Common myeloid progenitor, CD34-positive (primary cell): Measurements from ENCODE around the gene KAT7. TPM values are rescaled to one million over a fixed set of nuclear protein-coding genes. Genes with fewer than 3 reads are reported as not detected.

ENCODE experiments used
- CTCF ChIA-PET: fragments of 350-600 bp; sonication (Branson Sonifier 250); formaldehyde crosslinking; loops from one replicate; lab custom pipeline; 2021; ENCODE audit warnings: antibody characterized with exemption; lab: Charles Lee
- POLR2A ChIA-PET: fragments of 350-600 bp; sonication (Branson Sonifier 250); formaldehyde crosslinking; loops from one replicate; lab custom pipeline; 2021; ENCODE audit warnings: antibody characterized with exemption; lab: Charles Lee
- DNase-seq, 3 donors: peaks; one replicate each; pipeline versions ENCODE4 v3.0.0 to v3.0.0-alpha.2; 2013
- H3K27ac ChIP-seq, 2 experiments: 1 replicate in 1 of 2; 2 replicates in 1 of 2; pipeline ENCODE4 v1.7.0; 2013; ENCODE audit warnings: inconsistent platforms in 2 of 2, low read length in 2 of 2, mild to moderate bottlenecking in 2 of 2, low read depth in 1 of 2, moderate library complexity in 1 of 2; ENCODE audit not compliant: severe bottlenecking in 2 of 2, insufficient read depth in 1 of 2, poor library complexity in 1 of 2
- H3K27me3 ChIP-seq, 5 experiments: replicated peaks in 2 of 5; 1 replicate in 3 of 5; 2 replicates in 2 of 5; pipeline versions ENCODE4 v1.6.1 to v1.7.0; 2013; ENCODE audit warnings: low read length in 4 of 5, mild to moderate bottlenecking in 2 of 5, moderate library complexity in 2 of 5, inconsistent platforms in 1 of 5; ENCODE audit not compliant: insufficient read depth in 5 of 5, control insufficient read depth in 4 of 5
- H3K36me3 ChIP-seq, 4 experiments: 1 replicate in 2 of 4; 2 replicates in 2 of 4; pipeline versions ENCODE4 v1.6.1 to v1.7.0; 2013; ENCODE audit warnings: low read length in 3 of 4, control low read depth in 1 of 4, mild to moderate bottlenecking in 1 of 4; ENCODE audit not compliant: control insufficient read depth in 4 of 4, insufficient read depth in 4 of 4
- H3K4me1 ChIP-seq, 4 experiments: 1 replicate in 3 of 4; 2 replicates in 1 of 4; pipeline versions ENCODE4 v1.6.1 to v1.7.1; 2013; ENCODE audit warnings: low read length in 3 of 4, mild to moderate bottlenecking in 3 of 4, control low read depth in 1 of 4, inconsistent platforms in 1 of 4, moderate library complexity in 1 of 4; ENCODE audit not compliant: control insufficient read depth in 4 of 4, insufficient read depth in 4 of 4; ENCODE audit errors: control extremely low read depth in 1 of 4
- H3K4me3 ChIP-seq, 7 experiments: 1 replicate in 4 of 7; 2 replicates in 3 of 7; pipeline versions ENCODE4 v1.5.1 to v1.7.0; 2013; ENCODE audit warnings: mild to moderate bottlenecking in 7 of 7, low read length in 6 of 7, moderate library complexity in 6 of 7, inconsistent platforms in 2 of 7, low read depth in 2 of 7, control low read depth in 1 of 7; ENCODE audit not compliant: insufficient read depth in 4 of 7, control insufficient read depth in 1 of 7; ENCODE audit errors: extremely low read depth in 1 of 7
- H3K9me3 ChIP-seq, 5 experiments: 1 replicate in 4 of 5; 2 replicates in 1 of 5; pipeline versions ENCODE4 v1.6.1 to v1.7.1; 2013; ENCODE audit warnings: low read length in 4 of 5, mild to moderate bottlenecking in 2 of 5, inconsistent platforms in 1 of 5, low read depth in 1 of 5, moderate library complexity in 1 of 5; ENCODE audit not compliant: control insufficient read depth in 4 of 5, insufficient read depth in 2 of 5; ENCODE audit errors: control extremely low read depth in 1 of 5
- WGBS: methylation state at CpG from one replicate; pipeline ENCODE4 v1.1.5; 2013; ENCODE audit not compliant: insufficient coverage; 5-methylcytosine and 5-hydroxymethylcytosine counted together
- polyA plus RNA-seq: library from polyadenylated mRNA; unstranded; fragments of 120-200 nt; gene quantifications from one replicate; pipeline ENCODE4 v1.2.1, GENCODE V29; 2013

Gene KAT7
- 55.7 TPM for polyA plus RNA-seq

DNA sequence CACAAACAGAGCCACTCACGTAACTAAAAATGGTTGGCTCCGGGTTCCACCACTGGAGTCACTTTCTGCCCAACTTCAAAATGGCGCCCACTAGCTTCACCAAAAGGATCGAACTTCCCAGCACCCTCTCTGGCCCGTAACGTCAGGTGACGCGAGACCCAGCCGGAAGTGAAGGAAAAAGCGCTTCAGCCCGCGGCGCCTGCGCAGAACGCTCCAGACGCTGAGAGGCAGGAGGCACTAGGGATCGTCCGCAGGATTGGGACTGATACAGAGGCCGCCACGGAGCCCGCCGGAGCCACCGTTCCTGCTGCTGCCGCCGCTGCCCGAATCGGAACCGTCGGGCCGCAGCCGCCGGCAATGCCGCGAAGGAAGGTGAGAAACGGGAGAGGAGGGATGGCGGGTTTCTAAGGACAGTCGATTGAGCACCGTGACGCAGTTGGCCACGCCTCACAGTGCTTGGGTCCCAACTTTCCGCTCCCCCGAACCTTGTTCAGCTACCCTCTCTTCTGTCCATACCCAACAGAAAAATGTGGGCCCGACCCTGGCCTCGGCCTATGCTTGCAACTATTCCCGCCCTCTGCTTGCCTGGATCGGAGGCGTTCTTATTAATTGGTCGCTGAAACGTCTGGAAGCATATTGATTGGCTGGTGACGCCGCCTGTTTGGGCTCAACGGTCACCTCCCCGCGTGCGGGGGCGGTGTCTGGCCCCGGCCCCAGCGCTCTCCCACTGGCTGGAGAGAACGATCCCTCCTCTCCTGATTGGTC is at the start of gene KAT7:
TSS of gene KAT7 (plus strand) at position 204 of the 765 bp plus-strand sequence. CDS start at position 358, 154 bp downstream.
- ChIA-PET POLR2A (interaction anchor here (0.6 to 3.0 kb wide), 12 partner anchors 12 to 149 kb away, joined by 3 to 40 read pairs (median 4); partner anchors contain the start of genes FAM117A and SLC35B1), CTCF (interaction anchor here (0.6 to 4.4 kb wide), 2 partner anchors 12 to 72 kb away, joined by 3 to 18 read pairs; no protein-coding TSS in a partner anchor)
- peaks cover 11 to 29% (median 16%) of the 10 kb centered on the region in 4 experiments for H3K36me3 ChIP-seq
- peaks cover 9 to 34% (median 23%) of the 10 kb centered on the region in 4 experiments for H3K4me1 ChIP-seq
- no peaks in the 10 kb centered on the region for H3K9me3 ChIP-seq
- no peaks in the 10 kb centered on the region for H3K27me3 ChIP-seq
- H3K27ac ChIP-seq, result peak within 1 kb of the TSS; percentile 97 to 98
- DNase-seq, result peak; percentile 100
- peak within 1 kb of the TSS; percentile 79 to 99 (median 96) for H3K4me3 ChIP-seq
- 0% methylated on average over 53 of the region's 59 CpGs for WGBS

DNA sequence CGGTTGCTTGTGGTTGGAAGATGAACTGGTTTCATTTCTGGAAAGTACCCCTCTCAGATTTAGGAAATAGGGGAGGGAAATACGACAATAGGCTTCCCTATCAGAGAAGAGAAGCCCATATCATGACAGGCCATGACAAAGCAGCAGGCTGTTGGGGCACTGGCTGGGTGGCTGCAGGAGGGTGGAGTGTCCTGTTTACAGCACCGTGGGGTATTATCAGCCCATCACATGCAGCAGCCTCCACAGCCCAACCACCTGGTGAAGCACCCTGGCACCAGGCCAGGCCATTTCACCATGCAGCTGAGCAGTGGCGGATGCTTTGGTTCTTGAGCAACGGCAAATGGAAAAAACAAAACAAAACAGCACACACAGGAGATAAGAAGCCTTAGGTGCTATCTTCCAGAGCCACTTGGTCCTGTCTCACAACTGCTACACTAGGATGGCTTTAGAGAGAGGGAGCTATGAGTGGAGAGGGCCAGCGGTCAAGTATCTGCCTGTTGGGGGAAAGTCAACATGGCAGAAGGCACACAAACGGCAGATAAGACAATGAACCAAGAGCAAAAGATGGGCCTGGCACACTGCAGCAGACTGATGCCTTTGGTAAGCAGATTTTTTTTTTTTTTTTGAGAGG is 48.7 kb upstream of the KAT7 start:
- peak overlapping the region in 6 of 7 experiments; percentile 20 to 64 (median 54) for H3K4me3 ChIP-seq
- ChIA-PET POLR2A (interaction anchor here (0.6 to 8.8 kb wide), 11 partner anchors 8 to 170 kb away, joined by 3 to 201 read pairs (median 4); partner anchors contain the start of genes FAM117A and KAT7), CTCF (interaction anchor here (1.0 to 8.0 kb wide), 5 partner anchors 8 to 39 kb away, joined by 3 to 70 read pairs (median 11); partner anchors contain the start of gene SLC35B1)
- peaks cover 60 to 86% (median 77%) of the 10 kb centered on the region in 4 experiments for H3K4me1 ChIP-seq
- no peaks in the 10 kb centered on the region for H3K27me3 ChIP-seq
- H3K36me3 ChIP-seq, result peaks cover 0 to 36% (median 4%) of the 10 kb centered on the region in 4 experiments
- 0% methylated on average over 5 of the region's 7 CpGs for WGBS
- peak overlapping the region; percentile 91 to 95 for H3K27ac ChIP-seq
- no peaks in the 10 kb centered on the region for H3K9me3 ChIP-seq
- peak; percentile 99 to 100 (median 100) for DNase-seq

DNA sequence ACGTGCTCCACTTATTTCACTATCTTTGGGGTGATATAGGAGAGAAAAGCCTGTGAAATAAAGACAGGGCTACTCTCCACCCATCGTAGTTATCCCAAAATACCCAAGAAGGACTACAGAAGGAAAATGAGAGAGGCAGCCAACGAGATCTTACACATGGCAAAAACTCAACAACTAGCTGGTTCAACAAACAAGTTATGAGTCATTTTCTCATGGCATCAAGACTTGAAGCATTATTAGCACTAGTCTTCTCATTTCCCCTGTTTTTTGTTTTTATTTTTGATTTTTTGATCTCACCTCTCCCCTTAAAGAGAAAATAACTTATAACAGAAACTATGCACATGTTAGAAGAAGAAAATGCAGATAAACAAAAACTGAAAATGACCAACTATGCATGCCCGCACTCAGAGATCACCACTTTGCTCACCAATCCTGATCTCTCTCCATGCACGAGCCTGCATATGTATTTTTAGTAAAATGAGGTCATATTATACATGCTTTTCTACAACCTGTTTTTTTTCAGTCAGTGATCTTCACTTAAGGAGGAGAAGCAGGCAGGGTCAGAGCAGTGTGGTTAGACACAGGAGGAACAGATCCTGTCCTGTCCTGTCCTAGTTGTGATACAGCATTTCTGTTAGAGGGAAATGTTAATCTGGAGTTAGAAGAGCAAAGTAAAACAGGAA is 47.3 kb upstream of the KAT7 start:
- ChIA-PET CTCF (interaction anchor here (1.0 to 8.0 kb wide), 10 partner anchors 9 to 38 kb away, joined by 3 to 70 read pairs (median 6); partner anchors contain the start of gene SLC35B1), POLR2A (interaction anchor here (0.8 to 8.8 kb wide), 5 partner anchors 8 to 167 kb away, joined by 3 to 201 read pairs (median 10); partner anchors contain the start of genes FAM117A and KAT7)
- DNase-seq, result peak in 1 of 3 donors; percentile 58
- Histone ChIP-seq H3K27me3 (no peaks in the 10 kb centered on the region), H3K9me3 (no peaks in the 10 kb centered on the region), H3K27ac (peak overlapping the region; percentile 91 to 95), H3K36me3 (peaks cover 2 to 45% (median 3%) of the 10 kb centered on the region in 4 experiments), H3K4me3 (peak overlapping the region in 6 of 7 experiments; percentile 7 to 66 (median 46)), H3K4me1 (peaks cover 71 to 97% (median 87%) of the 10 kb centered on the region in 4 experiments)
- WGBS, result 88% methylated on average over 3 of the region's 5 CpGs

DNA sequence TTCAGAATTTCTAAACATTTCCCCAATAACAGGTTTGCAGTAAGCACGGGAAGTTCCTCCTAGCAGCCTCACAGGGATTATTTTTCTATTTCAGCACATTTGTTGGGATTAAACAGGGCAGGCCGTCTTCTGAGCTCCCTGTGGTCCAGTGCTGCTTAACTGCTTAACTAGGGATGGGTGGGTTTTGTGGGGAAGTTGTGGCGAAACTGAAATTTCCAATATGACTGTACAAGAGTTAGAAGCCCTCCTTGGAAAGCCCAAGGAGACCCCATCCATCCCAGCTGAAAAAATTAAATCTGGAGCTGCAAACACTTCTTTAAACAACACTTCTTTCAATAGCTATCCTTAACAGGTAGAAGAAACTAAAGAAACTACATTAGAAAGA is 46.8 kb upstream of the KAT7 start:
- H3K27me3 ChIP-seq, result no peaks in the 10 kb centered on the region
- H3K9me3 ChIP-seq, result no peaks in the 10 kb centered on the region
- peaks cover 2 to 46% (median 5%) of the 10 kb centered on the region in 4 experiments for H3K36me3 ChIP-seq
- POLR2A ChIA-PET, result interaction anchor here (1.5 to 8.8 kb wide), 2 partner anchors 17 to 33 kb away, joined by 5 to 201 read pairs; partner anchors contain the start of genes FAM117A and SLC35B1
- peaks cover 75 to 98% (median 90%) of the 10 kb centered on the region in 4 experiments for H3K4me1 ChIP-seq
- H3K4me3 ChIP-seq, result peak overlapping the region in 6 of 7 experiments; percentile 7 to 66 (median 41)
- no peak for DNase-seq
- no CpG with 5 or more reads among the region's 3 CpGs for WGBS
- CTCF ChIA-PET, result interaction anchor here (1.0 to 8.0 kb wide), 9 partner anchors 9 to 37 kb away, joined by 3 to 70 read pairs (median 5); partner anchors contain the start of gene SLC35B1
- H3K27ac ChIP-seq, result peak overlapping the region; percentile 91 to 95

DNA sequence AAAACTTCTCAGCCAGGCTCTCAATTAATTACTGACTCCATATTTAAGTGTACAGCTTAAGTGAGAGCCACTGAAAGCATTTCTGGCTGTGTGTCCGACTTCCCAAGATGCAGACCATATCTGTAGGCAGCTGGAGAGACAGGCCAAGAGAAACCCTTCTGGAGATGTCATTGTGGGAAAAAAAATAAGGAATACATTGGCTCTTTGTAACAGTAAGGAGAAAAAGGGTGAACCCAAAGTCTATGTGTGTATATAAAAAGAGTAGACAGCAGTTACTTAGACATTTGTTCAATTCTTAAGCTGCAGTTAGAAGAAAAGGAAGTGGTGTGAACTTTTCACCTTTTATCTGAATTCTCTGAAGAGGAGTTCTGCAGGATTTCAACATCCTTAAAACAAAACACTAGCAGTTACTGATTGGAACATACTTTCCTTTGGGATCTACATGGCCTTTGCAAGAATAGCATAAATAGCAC is 46.3 kb upstream of the KAT7 start:
- POLR2A ChIA-PET, result interaction anchor here (0.7 to 8.8 kb wide), 3 partner anchors 16 to 34 kb away, joined by 3 to 201 read pairs (median 5); partner anchors contain the start of genes FAM117A and SLC35B1
- Histone ChIP-seq H3K4me3 (peak overlapping the region in 6 of 7 experiments; percentile 7 to 66 (median 41)), H3K36me3 (peaks cover 2 to 45% (median 6%) of the 10 kb centered on the region in 4 experiments), H3K9me3 (no peaks in the 10 kb centered on the region), H3K4me1 (peaks cover 75 to 98% (median 91%) of the 10 kb centered on the region in 4 experiments), H3K27me3 (no peaks in the 10 kb centered on the region), H3K27ac (peak overlapping the region; percentile 91 to 95)
- WGBS, result 22% methylated on average over 1 of the region's 1 CpG
- CTCF ChIA-PET, result interaction anchor here (1.0 to 8.0 kb wide), 11 partner anchors 8 to 37 kb away, joined by 3 to 70 read pairs (median 5); partner anchors contain the start of genes FAM117A and SLC35B1
- peak in 2 of 3 donors; percentile 50 to 71 for DNase-seq
